Spleen (tissue), 11 donors: ENCODE data around the gene HOXA10. TPM values are rescaled to one million over a fixed set of nuclear protein-coding genes. Genes with fewer than 3 reads are reported as not detected.

ENCODE experiments used
- DNase-seq: peaks from one replicate; pipeline ENCODE4 v3.0.0-alpha.2; 2020
- H3K27ac ChIP-seq, 8 donors: fragments of 200-600 bp; sonication (generic) in 7 of 8; 1 replicate in 4 of 8; 2 replicates in 4 of 8; pipeline versions ENCODE4 v1.5.0 to v1.8.0; 2016 to 2021; ENCODE audit warnings: inconsistent platforms in 4 of 8, mild to moderate bottlenecking in 4 of 8, moderate library complexity in 1 of 8
- H3K27me3 ChIP-seq, 7 donors: fragments of 200-600 bp; sonication (generic) in 6 of 7; replicated peaks in 1 of 7; 1 replicate in 4 of 7; 2 replicates in 3 of 7; pipeline versions ENCODE4 v1.5.0 to v1.8.0; 2016 to 2021; ENCODE audit warnings: inconsistent platforms in 3 of 7, mild to moderate bottlenecking in 1 of 7
- H3K36me3 ChIP-seq, 6 donors: fragments of 200-600 bp; sonication (generic) in 5 of 6; 1 replicate in 4 of 6; 2 replicates in 2 of 6; pipeline versions ENCODE4 v1.5.0 to v1.8.0; 2016 to 2021; ENCODE audit warnings: inconsistent platforms in 2 of 6
- H3K4me1 ChIP-seq, 6 donors: fragments of 200-600 bp; sonication (generic) in 5 of 6; 1 replicate in 3 of 6; 2 replicates in 3 of 6; pipeline versions ENCODE4 v1.5.0 to v1.8.0; 2016 to 2021; ENCODE audit warnings: inconsistent platforms in 3 of 6
- H3K4me3 ChIP-seq, 8 donors: fragments of 200-600 bp; sonication (generic) in 7 of 8; 1 replicate in 4 of 8; 2 replicates in 4 of 8; pipeline versions ENCODE4 v1.5.0 to v1.8.0; 2016 to 2021; ENCODE audit warnings: inconsistent platforms in 4 of 8, mild to moderate bottlenecking in 4 of 8, moderate library complexity in 2 of 8
- H3K9me3 ChIP-seq, 8 donors: fragments of 200-600 bp; sonication (generic) in 7 of 8; 1 replicate in 4 of 8; 2 replicates in 4 of 8; pipeline versions ENCODE4 v1.5.0 to v1.8.0; 2016 to 2021; ENCODE audit warnings: inconsistent platforms in 4 of 8
- CTCF ChIP-seq, 11 experiments: fragments of 200-600 bp in 7 of 11; fragments of 450-650 bp in 4 of 11; sonication (generic) in 4 of 11; IDR thresholded peaks in 8 of 11; conservative IDR thresholded peaks in 3 of 11; 1 replicate in 7 of 11; 2 replicates in 4 of 11; pipeline versions ENCODE4 v1.4.0 to v1.8.0; 2016 to 2021; ENCODE audit warnings: antibody characterized with exemption in 11 of 11, inconsistent platforms in 4 of 11, mild to moderate bottlenecking in 1 of 11
- POLR2A ChIP-seq, 3 donors: fragments of 450-650 bp; IDR thresholded peaks; one replicate each; pipeline ENCODE4 v1.5.1; 2017; ENCODE audit warnings: antibody characterized with exemption in 3 of 3, mild to moderate bottlenecking in 1 of 3
- POLR2AphosphoS5 ChIP-seq, 3 donors: sonication (generic); formaldehyde crosslinking; IDR thresholded peaks; one replicate each; pipeline ENCODE4 v1.5.1; 2017; ENCODE audit warnings: antibody characterized with exemption in 3 of 3
- WGBS, 5 donors: extraction: QIAGEN DNeasy Blood & Tissue Kit in 3 of 5; methylation state at CpG; one replicate each; pipeline versions ENCODE4 v1.1.5 to v1.1.7; 2013 to 2018; 5-methylcytosine and 5-hydroxymethylcytosine counted together
- intact Hi-C: fragments of 100-400 bp; cut with DNase I; formaldehyde crosslinking; loops from one replicate; pipeline ENCODE4 v1.15.0; 2023; ENCODE audit warnings: low total_unique reads
- polyA plus RNA-seq, 3 donors: library from polyadenylated mRNA; stranded (reverse); fragments of 200-250 nt; gene quantifications; one replicate each; pipeline ENCODE4 v1.2.1, GENCODE V29; 2013
- total RNA-seq, 7 donors: library from RNA; depleted of rRNA in 3 of 7; stranded (reverse); fragments of >200 nt in 3 of 7; fragmentation: NEBNext Ultra II Directional in 4 of 7; extraction: Animal tissue kit (Norgen Biotek cat#: 25700) in 4 of 7; gene quantifications; one replicate each; pipeline versions ENCODE4 v1.1.0 to v1.2.1, GENCODE V29; 2016 to 2021
- donor health status: healthy with polysubstance abuse.
- donor health status: DM: no; HTN: no; CAD: no; lungs with moderate emphysema.
- donor health status: DM: no; HTN: no; CAD: no.
- donor health status: Bipolar disorder and iron deficiency.
- donor health status: healthy.
- donor health status: DM: no; HTN: no; CAD: no.
- donor health status: DM: yes; HTN: yes; CAD: no.

Gene HOXA10
- total and polyA plus RNA-seq, 10 donors: 0.05 to 0.72 (median 0.20) TPM; not detected in 4

- Histone ChIP-seq H3K9me3 (no peaks in the 10 kb centered on the region), H3K36me3 (no peaks in the 10 kb centered on the region), H3K27me3 (peaks cover 0 to 27% (median 0%) of the 10 kb centered on the region in 7 donors), H3K4me1 (peaks cover 0 to 45% (median 21%) of the 10 kb centered on the region in 6 donors), H3K4me3 (peak overlapping the region; percentile 48 to 87 (median 58)), H3K27ac (peak overlapping the region; percentile 61 to 94 (median 91))
- WGBS, 5 donors: 48 to 63% (median 54%) methylated on average over 12 of the region's 12 CpGs
- no peak for DNase-seq
- intact Hi-C loops: no loop called here
- TF ChIP-seq POLR2AphosphoS5 (IDR thresholded peaks at IDR 0.05): no peak
- TF ChIP-seq CTCF (IDR thresholded peaks at IDR 0.05 in 8 of 11, conservative IDR thresholded peaks at IDR 0.05 in 3 of 11): no peak
- TF ChIP-seq POLR2A (IDR thresholded peaks at IDR 0.05): no peak
Measured at GRCh38 chr7:27131390-27131819, 42.7 kb downstream of the HOXA10 start.

- Histone ChIP-seq H3K4me3 (peak within 1 kb of the TSS; percentile 48 to 87 (median 58)), H3K27me3 (peaks cover 0 to 20% (median 0%) of the 10 kb centered on the region in 7 donors), H3K27ac (peak within 1 kb of the TSS; percentile 78 to 94 (median 91)), H3K36me3 (no peaks in the 10 kb centered on the region), H3K9me3 (no peaks in the 10 kb centered on the region), H3K4me1 (peaks cover 0 to 39% (median 16%) of the 10 kb centered on the region in 6 donors)
- 17 to 58% (median 22%) methylated on average over 55 to 67 of the region's 67 CpGs for WGBS, 5 donors
- intact Hi-C loops: no loop called here
- peak; percentile 91 for DNase-seq
- TF ChIP-seq POLR2AphosphoS5 (IDR thresholded peaks at IDR 0.05): peak; percentile 90 to 94 (median 91)
- TF ChIP-seq POLR2A (IDR thresholded peaks at IDR 0.05): peak in 1 of 3 donors; percentile 70
- TF ChIP-seq CTCF (IDR thresholded peaks at IDR 0.05 in 8 of 11, conservative IDR thresholded peaks at IDR 0.05 in 3 of 11): no peak
Measured at GRCh38 chr7:27130540-27131389, 43.4 kb downstream of the HOXA10 start, which contains the start of gene HOXA4. TSS of gene HOXA4 (minus strand) at chr7:27130757. CDS start at chr7:27130733, 24 bp downstream.

- Histone ChIP-seq H3K9me3 (no peaks in the 10 kb centered on the region), H3K27ac (peak overlapping the region; percentile 78 to 94 (median 91)), H3K36me3 (no peaks in the 10 kb centered on the region), H3K27me3 (peaks cover 0 to 14% (median 0%) of the 10 kb centered on the region in 7 donors), H3K4me1 (peaks cover 0 to 31% (median 12%) of the 10 kb centered on the region in 6 donors), H3K4me3 (peak overlapping the region; percentile 48 to 87 (median 58))
- WGBS, 5 donors: 41 to 69% (median 48%) methylated on average over 31 to 72 of the region's 72 CpGs
- TF ChIP-seq CTCF (IDR thresholded peaks at IDR 0.05 in 8 of 11, conservative IDR thresholded peaks at IDR 0.05 in 3 of 11) (peak in 3 of 11 experiments; percentile 11 to 24 (median 23)), POLR2AphosphoS5 (IDR thresholded peaks at IDR 0.05) (peak in 2 of 3 donors; percentile 34 to 43), POLR2A (IDR thresholded peaks at IDR 0.05) (no peak)
- no peak for DNase-seq
- intact Hi-C loops: no loop called here
Measured at GRCh38 chr7:27129729-27130539, 44.2 kb downstream of the HOXA10 start.
